ENCODE results near the gene PRDM16.

- TF ChIP-seq CTCF (IDR thresholded peaks at IDR 0.05 in 2 of 3, conservative IDR thresholded peaks at IDR 0.05 in 1 of 3; ENCODE audit: borderline replicate concordance in 1 of 3, insufficient read depth in 1 of 3, low read depth in 2 of 3, low read length in 2 of 3) = no peak
- TF ChIP-seq POLR2AphosphoS5 (IDR thresholded peaks at IDR 0.05; ENCODE audit: low read depth, low read length) = no peak
- no peak for TF ChIP-seq EZH2phosphoT487 (IDR thresholded peaks at IDR 0.05; ENCODE audit: borderline replicate concordance)
- no peak for TF ChIP-seq MAX (IDR thresholded peaks at IDR 0.05)
- TF ChIP-seq SRF (IDR thresholded peaks at IDR 0.05; ENCODE audit: low read depth) = no peak
- no peak for TF ChIP-seq POLR2A (IDR thresholded peaks at IDR 0.05; ENCODE audit: borderline replicate concordance, extremely low read depth, insufficient read depth, insufficient read length)
- TF ChIP-seq EZH2 (IDR thresholded peaks at IDR 0.05) = no peak
- no peak for TF ChIP-seq SP1 (IDR thresholded peaks at IDR 0.05; ENCODE audit: low read depth)
- no peak for TF ChIP-seq RAD21 (IDR thresholded peaks at IDR 0.05; ENCODE audit: low read depth)
- TF ChIP-seq YY1 (IDR thresholded peaks at IDR 0.05; ENCODE audit: extremely low read depth, insufficient replicate concordance, low read depth, low read length) = no peak
- no peak for TF ChIP-seq EGR1 (IDR thresholded peaks at IDR 0.05; ENCODE audit: low read depth)
- no peak for TF ChIP-seq ZFX (IDR thresholded peaks at IDR 0.05)
- no peak for TF ChIP-seq CEBPB (IDR thresholded peaks at IDR 0.05; ENCODE audit: low read depth)
Observed at GRCh38 chr1:3442331-3442730, 373.3 kb downstream of the PRDM16 start.
